ENCODE data around the gene SIL1.
A peak's percentile ranks its signal among the peaks of the same experiment; 100 is the strongest.

The SIL1 gene

GRCh38 chr5:138955013-138955660 lies 243.0 kb downstream of the SIL1 start:
- DNase-seq (ENCODE audit: low spot score) = no peak

- DNase-seq (ENCODE audit: low spot score) = no peak
These were observed 243.7 kb downstream of the SIL1 start for GRCh38 chr5:138954257-138955012.

DNA sequence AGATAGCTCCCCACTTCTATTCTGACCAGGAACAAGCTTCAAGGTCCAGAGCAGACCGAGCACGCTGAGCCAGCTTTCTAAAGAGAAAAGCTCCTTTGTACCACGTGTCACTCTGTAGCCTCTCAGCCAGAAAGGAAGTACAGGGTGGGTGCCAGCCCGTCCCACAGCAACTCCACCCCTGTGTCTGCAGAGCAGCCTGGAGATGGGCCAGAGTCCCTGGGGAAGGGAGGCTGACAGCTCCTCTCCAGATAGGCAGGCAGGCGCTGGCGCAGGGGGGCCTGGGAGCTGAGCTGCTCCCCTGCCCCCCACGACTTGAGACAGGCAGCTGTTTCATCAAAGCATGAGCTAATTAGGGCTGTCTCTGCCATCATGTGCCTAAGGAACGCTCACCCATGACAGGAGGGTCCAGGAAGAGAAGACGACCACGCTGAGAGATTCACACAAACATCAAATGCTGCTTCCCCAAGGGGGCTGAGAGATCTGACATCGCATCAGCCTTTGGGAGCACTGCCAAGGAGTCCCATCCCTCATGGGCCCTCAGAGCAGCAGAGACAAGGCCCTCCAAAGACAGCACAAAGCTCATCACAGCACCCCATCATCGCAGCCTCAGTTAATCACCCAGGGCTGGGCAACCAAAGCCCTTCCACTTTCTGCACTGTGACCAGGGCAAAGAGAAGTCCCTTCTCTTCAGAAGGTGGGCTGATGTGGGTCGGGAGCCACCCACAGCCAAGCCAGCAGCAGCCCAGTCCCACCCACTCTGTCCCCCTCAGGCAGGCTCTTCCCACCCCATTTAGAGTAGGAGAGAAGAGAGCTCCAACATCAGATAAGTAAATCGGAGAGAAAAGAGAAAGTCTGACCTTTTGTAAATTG lies 244.5 kb downstream of the SIL1 start:
- peak; percentile 76 for DNase-seq (ENCODE audit: low spot score)

DNA sequence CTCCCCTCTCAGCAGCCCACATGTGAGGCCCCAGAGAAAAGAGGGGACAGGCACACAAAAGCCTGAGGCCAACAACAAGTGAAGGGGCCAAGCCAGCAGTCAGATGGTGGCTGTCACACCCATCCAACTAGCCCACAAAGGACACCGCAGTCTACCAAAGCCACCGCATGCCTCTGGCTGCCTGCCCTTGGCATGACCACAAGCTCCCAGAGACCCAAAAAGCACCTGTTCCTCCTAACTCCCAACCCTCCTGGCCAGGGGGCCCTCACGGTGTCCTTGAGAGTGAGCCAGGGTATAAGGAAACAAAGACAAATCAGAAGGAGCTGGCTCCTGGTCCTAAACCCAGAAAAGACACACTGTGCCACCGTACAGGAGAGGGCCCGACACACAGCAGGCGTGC lies 245.2 kb downstream of the SIL1 start:
- no peak for DNase-seq (ENCODE audit: low spot score)

DNA sequence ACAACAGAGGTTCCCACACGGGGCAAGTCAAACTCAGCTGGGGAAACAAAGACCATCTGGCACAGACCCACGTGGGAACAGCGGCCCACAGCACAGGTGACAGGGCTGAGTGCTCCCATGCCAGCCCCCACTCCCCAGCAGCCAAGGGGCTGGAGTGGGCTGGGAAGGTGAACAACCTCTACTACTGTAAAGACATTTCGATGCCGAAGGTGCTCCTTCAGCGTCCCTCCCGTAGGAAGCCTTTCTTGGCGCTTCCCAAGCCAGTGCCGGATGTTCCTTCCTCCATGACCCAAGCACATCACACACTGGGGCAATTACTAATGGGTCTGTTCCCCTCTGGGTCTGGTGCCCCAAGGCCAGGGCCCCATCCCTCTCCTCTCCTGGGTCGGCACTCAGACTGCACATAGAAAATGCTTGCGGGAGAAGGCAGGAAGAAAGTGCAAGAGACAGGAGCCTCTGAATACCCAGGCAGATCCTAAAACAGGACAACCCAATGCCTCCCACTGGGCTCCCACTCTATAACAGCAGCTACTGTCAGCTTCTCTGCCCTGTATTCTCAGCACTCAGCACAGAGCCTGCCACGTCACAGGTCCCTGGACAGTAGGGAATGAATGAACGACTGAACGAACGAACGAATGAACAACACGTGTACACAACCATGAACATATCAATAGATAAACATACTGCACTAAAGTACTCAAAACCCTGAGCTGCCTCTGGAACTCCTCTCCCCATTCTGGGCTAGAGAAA lies 246.0 kb downstream of the SIL1 start:
- no peak for DNase-seq (ENCODE audit: low spot score)

- DNase-seq (ENCODE audit: low spot score) = no peak
These were observed 246.8 kb downstream of the SIL1 start for GRCh38 chr5:138951091-138951985.

DNA sequence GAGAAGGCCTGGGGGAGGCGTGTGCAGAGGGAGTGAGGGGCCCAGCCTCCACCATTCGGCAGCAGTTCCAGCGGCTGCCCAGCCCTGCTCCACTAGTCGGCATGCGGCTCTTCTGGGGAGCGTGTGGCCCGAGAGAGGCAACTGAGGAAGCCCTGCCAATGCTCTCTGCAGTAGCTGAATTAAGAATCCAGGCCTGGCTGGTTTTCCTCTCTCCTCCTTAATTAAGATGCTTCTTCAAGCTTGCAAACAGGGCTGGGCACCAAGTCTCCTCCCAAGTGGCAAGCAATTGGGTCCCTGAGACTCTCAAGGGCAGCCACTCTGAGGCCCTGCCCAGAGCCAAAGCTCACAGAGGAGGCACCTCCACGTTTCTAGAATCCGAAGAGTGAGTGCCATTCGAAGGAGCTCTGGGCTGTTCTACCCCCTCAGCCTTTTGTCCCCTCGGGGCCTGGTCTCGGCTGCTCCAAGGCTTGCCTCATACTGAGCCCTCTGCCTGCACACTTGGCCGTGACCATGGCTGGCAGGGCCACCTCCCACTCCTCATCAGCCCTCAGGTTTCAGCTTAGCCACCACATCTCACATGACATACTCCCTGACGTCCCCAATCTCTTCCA lies 247.6 kb downstream of the SIL1 start:
- DNase-seq (ENCODE audit: low spot score) = no peak

- no peak for DNase-seq (ENCODE audit: low spot score)
These were observed 248.2 kb downstream of the SIL1 start for GRCh38 chr5:138949988-138950387.

DNA sequence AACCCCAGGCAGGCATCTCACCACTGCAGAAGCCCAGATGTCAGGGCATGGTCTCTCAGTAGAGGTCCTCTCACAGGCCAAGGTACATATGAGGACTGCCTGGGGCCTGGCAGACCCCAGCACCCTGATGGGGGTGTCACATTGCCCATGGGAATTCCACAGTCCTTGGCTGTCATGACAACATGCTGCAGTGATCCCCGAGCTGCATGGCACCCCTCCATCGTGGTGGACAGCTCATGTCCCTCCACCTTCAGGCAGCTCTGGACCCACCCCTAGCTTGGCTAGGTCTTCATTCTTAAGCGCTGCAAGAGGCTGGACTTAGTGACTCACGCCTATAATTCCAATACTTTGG lies 249.0 kb downstream of the SIL1 start:
- DNase-seq (ENCODE audit: low spot score) = no peak

- no peak for DNase-seq (ENCODE audit: low spot score)
These were observed 249.5 kb downstream of the SIL1 start for GRCh38 chr5:138948471-138949222.

GRCh38 chr5:138947780-138948179 lies 250.4 kb downstream of the SIL1 start:
- no peak for DNase-seq (ENCODE audit: low spot score)

DNA sequence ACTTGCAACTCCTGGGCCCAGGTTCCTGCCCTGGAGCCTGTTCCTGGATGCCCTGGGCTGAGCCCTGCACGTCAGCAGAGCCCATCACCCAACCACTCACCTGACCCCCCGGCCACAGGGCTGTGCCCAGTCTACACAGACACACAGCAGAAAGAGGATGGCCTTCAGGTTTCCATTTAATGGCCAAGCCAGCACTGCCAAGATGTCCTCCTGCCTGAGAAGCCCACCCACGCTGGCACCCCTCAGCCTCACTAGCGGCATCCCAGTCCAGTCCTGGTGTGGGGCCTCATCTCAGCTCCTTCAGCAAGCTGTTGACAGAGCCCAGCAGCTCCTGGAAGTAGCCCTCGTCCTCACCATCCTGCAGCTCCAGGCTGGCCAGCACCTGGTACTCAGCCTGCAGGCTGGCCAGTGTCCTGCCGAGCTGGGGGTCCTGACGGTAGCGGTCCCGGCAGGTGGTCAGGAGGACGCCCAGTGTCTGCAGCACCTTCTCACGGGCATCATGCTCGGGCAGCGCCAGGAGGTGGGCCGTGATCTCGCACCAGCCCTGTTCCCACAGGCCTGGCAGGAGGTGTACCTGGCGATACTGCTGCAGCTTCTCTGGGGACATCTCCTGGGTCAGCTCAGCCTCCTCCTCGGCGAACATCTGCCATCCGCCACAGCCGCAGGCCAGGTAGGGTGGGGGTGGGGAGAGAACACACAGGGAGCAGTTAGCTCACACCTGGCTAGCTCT lies 251.2 kb downstream of the SIL1 start:
- DNase-seq (ENCODE audit: low spot score) = no peak

GRCh38 chr5:138946241-138946623 lies 251.9 kb downstream of the SIL1 start:
- DNase-seq (ENCODE audit: low spot score) = no peak

GRCh38 chr5:138945421-138946240 lies 252.5 kb downstream of the SIL1 start:
- no peak for DNase-seq (ENCODE audit: low spot score)

- DNase-seq (ENCODE audit: low spot score) = no peak
These were observed 253.4 kb downstream of the SIL1 start for GRCh38 chr5:138944527-138945322.

DNA sequence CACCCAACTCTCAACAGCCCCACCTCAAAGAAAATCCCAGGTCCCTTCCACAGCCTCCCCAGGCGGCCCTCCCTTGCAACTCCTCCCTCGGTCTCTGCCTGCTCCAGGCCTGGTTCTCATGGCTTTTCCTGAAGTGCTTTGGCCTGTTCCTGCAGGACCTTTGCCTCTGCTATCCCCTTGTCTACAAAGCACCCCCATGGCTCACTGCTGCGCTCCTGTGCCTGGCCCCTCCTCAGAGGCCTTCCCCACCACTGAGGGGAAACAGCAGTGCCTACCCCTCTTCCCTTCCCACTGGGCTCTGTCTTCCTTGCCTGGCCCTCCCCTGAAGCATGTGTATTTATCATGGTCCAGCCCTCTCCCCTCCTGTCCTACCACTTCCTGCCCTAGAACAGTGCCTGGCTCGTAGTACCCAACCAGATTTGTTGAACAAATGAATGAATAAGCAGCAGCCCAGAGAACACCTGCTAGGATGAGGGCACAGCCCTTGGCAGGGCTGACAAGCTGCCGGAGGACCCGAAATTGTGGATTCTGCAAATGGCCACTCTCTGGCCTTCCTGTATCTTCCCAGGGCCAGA lies 254.5 kb downstream of the SIL1 start:
- no peak for DNase-seq (ENCODE audit: low spot score)

GRCh38 chr5:138942861-138943260 lies 255.3 kb downstream of the SIL1 start:
- DNase-seq (ENCODE audit: low spot score) = no peak

All from AG08396 (cell line).